MV-4-11 (cell line): ENCODE results near the gene HYDIN.
"Not testable (repeated sequence)": the region's sequence is repeated elsewhere in the genome, so short reads cannot be mapped to it uniquely, and the experiment has no call there.

Experiments
- DNase-seq: peaks from one replicate; lab custom pipeline; 2025; lab: John Stamatoyannopoulos, UW

Gene HYDIN

DNA sequence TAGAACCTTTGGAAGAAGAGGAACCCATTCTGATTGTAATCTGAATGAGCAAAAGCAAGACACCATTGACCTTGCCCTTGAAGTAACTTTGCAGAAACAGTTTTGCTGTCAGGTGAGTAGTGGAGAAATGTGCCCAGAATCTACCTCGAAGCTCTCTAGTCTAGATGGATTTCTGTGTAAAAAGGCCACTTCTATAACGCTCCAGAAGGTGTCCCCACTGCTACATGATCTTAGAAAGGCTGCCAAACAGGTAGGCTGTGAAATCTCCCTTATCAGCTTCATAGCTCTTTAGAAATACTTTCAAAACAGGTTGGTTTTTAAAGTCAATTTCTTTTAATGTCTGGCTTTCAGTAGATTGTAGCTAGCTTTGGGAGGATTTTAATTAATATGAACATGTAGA, 230.8 kb downstream of the HYDIN start:
- DNase-seq: not testable (repeated sequence)

DNA sequence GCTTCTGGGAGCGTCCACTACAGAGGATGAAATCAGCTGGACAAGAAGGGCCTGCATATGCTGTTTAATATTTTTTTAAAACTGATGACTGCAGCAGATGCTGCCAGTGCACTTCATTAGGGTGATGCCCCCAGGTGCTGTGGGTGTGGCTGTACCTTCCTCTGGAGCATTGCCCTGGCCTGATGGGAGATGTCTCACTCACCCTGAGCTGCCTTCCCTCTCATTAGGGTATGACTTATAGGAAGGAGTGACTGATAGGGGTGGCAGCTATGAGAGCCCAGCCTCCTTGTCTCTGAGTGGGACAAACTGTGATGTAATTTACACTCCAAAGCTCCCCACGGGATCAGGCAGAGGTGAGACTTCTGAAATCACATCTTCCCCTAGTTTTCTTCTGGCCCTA, 234.7 kb downstream of the HYDIN start:
- DNase-seq: not testable (repeated sequence)

DNA sequence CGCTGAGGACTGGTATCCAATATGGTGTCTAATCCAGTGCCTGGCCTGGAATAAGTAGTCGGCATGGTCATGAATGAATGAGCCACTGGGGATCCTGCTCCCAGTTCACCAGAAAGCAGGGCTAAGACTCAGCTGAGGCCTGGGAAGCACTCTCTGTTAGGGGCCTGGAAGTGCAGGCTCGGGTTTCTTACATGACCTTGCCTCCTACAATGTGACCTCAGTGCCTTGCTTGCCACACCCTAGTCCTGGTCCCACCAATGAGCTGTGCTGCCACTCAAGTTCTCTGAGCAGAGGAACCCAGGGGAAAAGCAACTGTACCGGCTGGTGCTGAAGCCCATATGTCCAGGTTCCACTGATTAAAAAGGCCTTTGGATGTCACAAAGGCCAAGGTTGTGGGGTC, 238.0 kb downstream of the HYDIN start:
- DNase-seq: not testable (repeated sequence)

DNA sequence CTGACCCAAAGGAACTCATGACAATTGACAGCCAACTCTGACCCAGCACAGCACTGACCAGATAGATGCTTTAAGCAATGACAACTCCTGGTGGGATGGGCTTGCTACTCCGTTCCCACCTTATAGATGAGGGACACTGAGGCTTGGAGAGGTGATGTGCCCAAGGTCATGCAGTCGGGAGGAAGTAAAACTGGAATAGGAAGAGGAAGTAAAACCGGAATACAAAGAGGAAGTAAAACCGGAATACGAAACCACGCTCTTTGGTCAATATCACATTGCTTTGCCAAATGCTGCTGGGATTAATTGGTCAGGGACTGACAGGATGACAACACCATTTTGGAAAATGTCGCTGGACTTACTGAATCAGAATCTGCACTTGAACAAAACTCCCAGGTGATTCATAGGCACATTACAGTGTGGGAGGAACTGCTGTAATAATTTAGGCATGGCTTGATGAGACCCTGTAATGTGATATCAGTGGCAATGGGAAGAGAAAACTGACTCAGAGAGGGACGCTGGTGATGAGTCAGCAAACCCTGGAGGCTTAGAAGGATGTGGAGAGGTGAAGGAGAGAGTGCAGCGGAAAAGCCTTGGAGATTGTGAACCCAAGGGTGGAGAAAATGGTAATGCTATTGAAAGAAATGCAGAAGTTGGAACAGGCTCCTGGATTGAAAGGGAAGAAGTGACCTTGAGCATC, 243.4 kb downstream of the HYDIN start:
- DNase-seq: not testable (repeated sequence)

DNA sequence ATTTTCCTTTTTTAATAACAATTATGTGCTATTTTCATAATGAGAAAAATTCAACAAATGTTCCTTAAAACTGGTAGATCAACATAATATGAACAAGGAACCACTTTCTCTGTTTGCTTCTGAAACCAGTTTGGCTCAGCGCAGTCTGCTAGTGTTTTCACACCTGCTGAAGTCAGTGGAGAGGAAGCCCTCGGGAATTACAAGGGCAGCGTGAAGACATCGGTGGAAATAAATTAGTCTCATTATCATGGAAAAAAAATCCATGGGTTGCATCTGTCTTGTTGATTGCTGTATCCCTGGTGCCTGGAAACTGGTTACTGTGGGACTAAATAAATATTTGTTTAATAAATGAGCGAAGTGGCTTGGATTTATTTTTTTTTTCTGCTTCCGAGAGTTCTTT, 245.8 kb downstream of the HYDIN start:
- not testable (repeated sequence) for DNase-seq

DNA sequence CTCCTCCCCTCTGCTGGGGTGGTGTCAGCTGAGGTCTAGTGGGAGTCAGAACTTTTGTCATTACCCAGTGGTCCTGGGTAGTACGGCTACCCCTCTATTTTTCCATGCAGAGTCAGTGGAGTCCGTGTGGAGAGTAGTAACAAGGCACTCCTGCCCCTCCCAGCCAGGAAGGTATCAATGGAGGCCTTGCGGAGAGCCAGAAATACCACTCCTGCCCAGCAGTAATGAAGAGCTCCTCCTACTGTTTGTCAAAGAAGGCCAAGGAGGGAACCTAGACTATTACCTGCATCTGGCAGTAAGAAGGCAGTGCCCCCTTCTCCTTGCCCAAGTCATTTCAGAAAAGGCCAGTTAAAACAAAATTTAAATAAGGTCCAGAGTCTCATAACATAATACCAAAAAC, 262.2 kb downstream of the HYDIN start:
- not testable (repeated sequence) for DNase-seq

DNA sequence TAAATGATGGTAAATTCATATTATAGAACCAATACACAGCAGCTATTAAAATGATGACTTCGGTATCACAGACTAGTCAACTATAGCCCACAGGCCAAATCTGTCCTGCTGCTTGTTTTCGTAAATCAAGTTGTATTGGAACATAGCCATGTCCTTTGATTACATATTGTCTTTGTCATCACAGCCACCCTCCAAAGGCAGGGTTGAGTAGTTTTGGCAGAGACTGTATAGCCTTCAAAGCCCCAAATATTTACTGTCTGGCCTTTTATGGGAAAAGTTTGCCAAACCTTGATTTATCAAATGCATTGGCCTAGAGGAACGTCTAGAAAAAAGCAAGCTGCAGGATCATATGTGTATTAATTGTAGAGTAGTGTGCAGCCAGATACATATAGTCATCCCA, 270.4 kb downstream of the HYDIN start:
- DNase-seq: not testable (repeated sequence)

DNA sequence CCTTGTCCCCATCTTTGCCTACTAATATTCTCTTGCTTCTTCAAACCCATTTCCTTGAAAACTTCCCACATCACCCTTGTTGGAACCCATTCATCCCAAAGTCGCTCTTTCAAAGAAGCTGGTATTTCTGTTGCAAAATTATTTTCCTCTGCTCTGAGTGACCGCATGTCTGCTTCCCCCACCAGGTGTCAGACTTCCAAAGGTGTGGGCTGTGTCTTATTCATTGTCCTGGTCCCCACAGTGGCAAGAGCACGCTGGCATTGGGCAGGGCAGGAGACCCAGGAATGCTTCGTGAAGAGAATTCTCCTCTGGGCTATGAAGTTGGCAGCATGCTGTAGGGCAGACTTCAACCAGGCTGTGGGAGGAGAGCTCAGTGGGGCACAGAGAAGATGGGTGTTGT, 275.6 kb downstream of the HYDIN start:
- DNase-seq: not testable (repeated sequence)

DNA sequence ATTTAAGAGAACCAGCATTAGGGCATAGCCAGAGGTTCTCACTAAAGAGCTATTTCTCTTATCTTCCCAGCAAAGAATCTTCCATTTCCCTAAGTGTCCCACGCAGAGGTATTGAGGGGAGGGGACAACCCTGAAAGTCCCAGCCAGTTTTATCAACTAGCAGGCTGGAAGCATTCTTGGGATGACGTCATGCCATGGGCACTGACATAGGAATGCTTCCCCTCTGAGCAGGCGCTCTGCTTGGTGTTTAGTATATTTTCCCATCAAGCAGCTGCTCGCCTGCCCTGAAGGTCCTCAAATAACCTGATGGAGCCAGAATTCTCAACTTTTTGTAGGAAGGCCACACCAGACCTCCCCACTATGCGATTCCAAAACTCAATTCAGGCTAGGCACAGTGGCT, 276.7 kb downstream of the HYDIN start:
- DNase-seq: not testable (repeated sequence)

DNA sequence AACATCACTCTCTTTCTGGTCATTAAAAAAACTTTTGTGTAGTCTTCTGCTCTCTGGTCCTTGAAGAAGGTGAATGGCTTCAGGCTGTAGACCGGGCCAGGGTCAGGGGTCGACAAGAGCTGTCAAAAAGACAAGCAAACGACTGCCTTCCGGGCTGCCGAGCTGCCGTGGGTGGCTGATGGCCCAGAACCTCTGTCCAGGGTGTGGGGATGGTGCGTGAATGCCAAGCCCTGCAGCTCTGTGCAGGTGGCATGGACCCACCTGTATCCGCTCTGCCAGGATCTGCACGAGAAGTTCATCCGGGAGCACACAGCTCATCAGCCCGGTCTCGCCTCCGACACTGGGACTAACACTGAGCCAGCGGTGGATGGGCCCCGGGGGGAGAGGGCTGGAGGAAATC, 287.0 kb downstream of the HYDIN start:
- not testable (repeated sequence) for DNase-seq

DNA sequence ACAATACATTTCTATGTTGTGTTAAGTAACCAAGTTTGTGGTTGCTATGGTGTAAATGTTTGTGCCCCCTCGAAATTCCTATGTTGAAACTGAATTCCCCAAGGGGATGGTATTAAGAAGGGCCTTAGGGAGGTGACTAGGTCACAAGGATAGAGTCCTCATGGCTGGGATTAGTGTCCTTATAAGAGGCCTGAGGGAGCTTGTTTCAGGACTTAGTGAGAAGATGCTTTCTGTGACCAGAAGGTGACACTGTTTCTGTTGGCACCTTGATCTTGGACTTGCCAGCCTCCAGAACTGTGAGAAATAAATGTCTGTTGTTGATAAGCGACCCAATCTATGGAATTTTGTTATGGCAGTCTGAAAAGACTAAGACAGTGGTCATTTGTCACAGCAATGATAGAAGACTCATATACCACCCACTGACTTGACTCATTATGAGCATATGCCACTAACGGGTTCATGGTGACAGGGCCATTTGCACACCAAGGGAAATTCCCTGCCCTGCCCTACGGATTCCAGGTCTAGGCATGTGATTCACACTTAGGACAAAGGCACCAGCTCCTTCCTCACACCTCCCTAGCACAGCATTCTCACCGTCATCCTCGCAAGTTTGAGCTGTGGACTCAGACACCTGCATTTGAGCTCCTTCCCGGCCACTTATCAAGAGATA, 290.7 kb downstream of the HYDIN start:
- DNase-seq: not testable (repeated sequence)

DNA sequence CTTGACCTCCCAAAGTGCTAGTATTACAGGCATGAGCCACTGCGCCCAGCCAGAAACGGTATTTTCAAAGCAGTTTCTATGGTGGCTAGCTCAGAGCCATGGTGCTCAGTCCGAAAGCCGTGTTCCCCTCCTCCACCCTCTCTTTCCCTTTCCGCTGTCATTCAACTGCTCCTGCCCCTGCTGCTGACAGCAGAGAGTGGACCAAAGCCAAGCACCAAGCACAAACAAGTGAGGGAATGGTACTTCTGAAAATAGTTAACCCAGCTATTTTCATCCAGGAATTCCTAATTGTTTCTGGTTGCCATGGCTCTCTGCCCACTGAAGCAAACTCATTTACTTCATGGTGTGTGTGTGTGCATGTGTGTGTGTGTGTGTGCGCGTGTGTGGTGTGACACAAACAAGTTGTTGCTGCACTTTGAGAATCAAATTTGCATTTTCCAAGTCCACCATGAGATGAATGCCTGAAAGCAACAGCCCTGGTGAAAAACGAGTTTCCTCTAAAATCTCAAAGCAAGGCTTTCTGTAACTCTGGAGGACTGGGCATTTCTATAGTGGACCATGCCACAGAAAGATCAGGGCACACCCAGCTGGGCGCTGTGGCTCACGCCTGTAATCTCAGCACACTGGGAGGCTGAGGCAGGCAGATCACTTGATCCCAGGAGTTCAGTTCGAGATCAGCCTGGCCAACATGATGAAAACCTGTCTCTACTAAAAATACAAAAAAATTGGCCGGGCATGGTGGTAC, 293.6 kb downstream of the HYDIN start:
- not testable (repeated sequence) for DNase-seq

DNA sequence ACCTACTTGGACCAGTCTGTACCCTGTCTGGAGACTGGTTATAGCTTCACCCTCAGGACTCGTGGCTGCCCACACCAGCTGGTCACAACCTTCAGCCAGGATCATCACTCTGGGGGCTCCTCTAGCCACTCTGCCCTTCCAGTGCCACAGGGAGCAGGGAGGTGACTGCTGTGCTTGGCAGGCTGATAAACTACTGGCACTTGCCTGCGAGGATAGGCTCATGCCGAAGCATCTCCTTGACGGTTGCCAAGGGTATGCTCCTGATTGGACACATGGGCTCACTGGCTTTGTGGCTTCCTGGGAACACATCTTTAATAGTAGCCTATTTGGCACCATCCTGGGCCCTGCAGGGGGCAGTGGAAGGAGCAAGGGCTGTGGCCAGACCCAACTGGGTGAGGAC, 295.2 kb downstream of the HYDIN start:
- not testable (repeated sequence) for DNase-seq

DNA sequence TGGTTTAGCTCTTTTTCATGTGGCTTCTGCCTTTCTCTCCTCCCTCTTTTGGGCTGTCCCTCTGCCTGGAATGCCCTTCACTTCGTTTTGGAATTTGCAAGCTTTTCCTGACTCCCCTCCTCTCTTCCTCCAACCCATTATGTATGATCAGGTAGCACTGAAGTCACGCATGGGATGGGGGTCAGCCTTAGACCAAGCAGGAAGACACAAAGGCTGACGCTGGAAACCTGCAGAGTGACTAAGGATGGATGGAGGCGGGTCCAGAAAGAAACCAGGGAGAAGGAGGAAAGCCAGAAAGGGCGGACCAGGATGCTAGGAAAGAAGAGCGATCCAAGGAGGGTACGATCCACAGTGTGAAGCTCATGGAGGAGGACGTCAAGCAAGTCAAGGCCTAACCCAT, 296.8 kb downstream of the HYDIN start:
- DNase-seq: not testable (repeated sequence)

DNA sequence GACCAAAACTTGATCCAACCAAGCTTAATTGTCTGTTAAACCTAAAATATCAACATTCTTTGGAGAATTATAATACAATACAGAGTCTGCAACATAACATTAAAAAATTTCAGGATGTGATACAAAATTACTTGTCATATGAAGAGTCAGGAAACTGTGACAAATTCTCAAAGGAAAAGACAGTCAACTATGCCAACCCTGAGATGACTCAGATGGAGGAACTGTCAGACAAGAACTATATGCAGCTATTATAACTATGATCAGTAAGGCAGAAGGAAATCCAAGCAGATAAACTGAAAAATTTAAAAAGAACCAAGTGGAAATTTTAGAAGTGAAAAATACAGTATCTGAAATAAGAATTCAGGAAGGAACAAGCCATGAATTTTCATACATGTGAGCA, 299.8 kb downstream of the HYDIN start:
- not testable (repeated sequence) for DNase-seq

DNA sequence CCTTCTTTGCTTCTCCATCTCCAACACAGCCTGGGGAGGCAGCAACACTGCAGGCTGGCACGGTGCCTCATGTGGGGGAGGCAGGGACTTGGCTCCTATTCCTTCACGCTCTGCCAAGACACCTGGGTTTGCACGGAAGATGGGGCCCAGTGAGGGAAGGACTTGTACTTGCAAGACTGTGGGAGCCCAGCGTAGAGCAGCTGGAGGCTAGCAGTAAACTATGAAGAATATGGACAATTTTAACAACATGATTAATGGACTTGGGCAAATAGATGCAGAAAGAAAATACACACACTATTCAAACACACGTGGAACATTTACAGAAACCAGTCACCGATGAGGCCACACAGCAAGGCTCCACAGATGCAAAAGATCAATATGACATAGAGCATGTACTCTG, 308.4 kb downstream of the HYDIN start:
- not testable (repeated sequence) for DNase-seq

DNA sequence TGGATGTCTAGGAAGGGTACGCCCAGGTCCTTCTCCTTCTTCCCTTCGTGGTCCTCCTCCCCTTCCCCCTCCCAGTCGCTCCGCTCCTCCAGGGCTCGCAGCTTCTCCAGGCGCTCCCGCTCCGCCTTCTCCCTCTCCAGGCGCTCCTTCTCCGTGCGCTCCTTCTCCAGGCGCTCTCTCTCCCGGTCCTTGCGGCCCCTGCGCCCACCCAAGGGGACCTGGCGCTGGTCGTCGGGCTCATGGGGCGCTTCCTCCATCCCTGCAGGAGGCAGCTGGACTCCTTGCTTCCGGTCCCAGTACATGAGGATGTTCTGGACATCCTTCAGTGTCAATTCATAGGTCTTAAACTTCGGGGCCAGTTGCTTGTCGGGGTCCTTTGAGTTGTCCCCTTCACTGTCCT, 309.9 kb downstream of the HYDIN start:
- DNase-seq: not testable (repeated sequence)

DNA sequence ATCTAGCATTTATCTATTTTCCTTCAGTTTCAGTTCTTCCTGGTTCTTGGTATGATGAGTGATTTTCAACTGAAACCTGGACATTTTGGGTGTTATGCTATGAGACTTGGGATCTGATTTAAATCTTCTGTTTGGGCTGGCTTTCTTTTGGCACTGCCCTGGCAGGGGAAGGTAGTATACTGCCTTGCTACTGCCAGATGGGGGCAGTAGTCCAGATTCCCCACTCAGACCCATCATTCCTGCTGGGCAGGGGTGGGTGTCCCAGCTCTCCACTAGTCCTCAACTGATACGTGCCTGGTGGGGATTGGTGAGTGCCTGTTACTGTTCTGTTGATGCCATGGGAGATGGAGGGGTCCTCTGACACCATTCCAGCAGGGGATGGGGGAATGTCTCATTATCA, 342.3 kb downstream of the HYDIN start:
- DNase-seq: not testable (repeated sequence)

DNA sequence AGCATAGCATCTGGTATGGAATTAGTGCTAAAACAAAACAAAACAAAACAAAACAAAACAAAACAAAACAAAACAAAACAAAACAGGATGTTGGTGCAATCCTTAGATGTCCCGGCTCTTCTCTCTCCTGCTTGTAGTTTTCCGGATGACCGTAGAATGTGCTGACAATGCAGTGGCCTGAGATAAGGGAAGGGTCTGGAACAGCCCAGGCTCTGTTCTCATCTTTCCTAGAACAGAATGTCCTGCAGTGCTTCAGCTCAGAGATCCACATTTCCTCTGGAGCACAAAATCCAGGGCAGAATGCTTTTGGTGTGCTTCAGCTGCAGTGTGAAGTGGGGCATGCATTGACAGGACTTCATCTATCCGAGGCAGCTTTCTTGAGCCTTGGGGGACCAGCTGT, 345.9 kb downstream of the HYDIN start:
- not testable (repeated sequence) for DNase-seq

DNA sequence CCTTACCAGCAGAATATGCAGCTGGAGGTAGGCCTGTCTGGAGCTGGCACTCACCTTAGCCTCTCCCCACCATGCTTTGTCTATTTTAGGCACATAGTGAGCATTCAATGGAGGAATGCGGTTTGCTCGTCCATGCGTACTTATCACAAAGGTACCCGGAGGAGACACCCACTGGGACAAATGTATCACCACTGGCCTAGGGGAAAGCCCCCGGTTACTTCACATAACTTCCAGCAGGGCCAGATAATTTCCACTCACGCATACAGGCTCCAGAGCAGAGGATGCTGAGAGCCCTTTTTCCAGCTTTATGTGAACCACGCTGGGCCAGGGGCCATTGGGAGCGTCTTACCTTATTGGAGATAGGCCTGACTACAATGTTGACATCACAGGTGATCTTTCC, 348.2 kb downstream of the HYDIN start:
- not testable (repeated sequence) for DNase-seq

DNA sequence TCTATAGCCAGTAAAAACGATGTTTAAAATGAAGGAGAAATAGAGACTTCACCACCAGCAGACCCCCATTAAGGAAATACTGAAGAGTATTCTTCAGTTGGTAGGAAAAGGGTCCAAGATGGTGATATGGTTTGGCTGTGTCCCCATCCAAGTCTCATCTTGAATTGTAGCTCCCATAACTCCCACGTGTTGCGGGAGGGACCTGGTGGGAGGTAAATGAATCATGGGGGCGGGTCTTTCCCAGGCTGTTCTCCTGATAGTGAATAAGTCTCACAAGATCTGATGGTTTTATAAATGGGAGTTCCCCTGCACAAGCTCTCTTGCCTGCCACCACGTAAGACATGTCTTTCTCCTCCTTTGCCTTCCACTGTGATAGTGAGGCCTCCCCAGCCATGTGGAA, 352.6 kb downstream of the HYDIN start:
- DNase-seq: not testable (repeated sequence)

DNA sequence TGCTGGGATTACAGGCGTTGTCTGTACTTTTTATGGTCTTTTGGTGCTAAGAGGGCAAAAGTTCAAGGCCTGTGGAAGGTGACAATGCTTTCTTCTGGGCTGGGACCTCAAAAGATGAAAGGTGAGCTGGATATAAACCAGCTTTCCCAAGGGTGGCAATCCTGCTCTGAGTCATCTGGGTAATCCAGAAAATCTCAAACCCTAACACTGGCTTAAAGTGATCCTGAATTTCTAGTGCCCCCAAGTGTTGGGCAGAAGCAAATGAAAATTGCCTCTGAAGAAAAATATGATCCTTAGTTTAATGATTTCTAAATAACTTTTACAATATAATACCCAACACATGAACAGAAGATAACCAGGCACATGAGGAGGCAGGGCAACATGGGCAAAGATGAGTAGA, 354.1 kb downstream of the HYDIN start:
- not testable (repeated sequence) for DNase-seq

DNA sequence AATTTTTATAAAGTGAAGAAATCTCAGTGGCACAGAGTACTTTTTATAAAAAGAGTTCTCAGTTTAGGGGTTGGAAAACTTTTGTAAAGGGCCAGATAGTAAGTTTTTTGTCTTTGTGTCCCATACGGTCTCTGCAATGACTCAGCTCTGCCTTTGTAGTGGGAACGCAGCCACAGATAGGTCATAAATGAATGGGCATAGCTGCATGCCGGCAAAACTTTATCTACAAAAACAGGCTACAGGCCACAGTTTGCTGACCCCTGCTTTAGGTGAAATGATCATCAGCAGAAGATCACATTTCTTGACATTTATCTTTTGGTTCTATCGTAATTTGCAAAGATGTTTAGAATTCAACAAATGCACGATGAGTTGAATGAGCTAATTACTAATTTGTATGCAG, 365.8 kb downstream of the HYDIN start:
- not testable (repeated sequence) for DNase-seq
